HEK293 (cell line): ENCODE measurements around the gene TP63.

ENCODE experiments used
- CTCF ChIA-PET: fragments of 350-600 bp; formaldehyde crosslinking; extraction: SDS; loops from one replicate; lab custom pipeline; 2021; ENCODE audit warnings: antibody characterized with exemption; lab: Yijun Ruan, JAX
- POLR2A ChIA-PET: fragments of 300-600 bp; formaldehyde crosslinking; extraction: SDS; loops from one replicate; lab custom pipeline; 2020; ENCODE audit warnings: antibody characterized with exemption, inconsistent platforms; lab: Yijun Ruan, JAX
- H3K27ac ChIP-seq: fragments of 200-500 bp; sonication (Bioruptor generic); 2 replicates; pipeline ENCODE4 v1.5.1; 2014; ENCODE audit warnings: low read depth, low read length, control low read depth, inconsistent platforms; ENCODE audit errors: extremely low read depth
- H3K36me3 ChIP-seq, 2 experiments: fragments of 200-500 bp in 1 of 2; sonication (Bioruptor generic) in 1 of 2; 1 replicate in 1 of 2; 2 replicates in 1 of 2; pipeline ENCODE4 v1.5.1; 2014 to 2017; ENCODE audit warnings: inconsistent platforms in 2 of 2, low read length in 2 of 2; ENCODE audit not compliant: control insufficient read depth in 2 of 2, insufficient read depth in 1 of 2
- H3K4me1 ChIP-seq: fragments of 200-500 bp; sonication (Bioruptor generic); 2 replicates; pipeline ENCODE4 v1.5.1; 2014; ENCODE audit warnings: mild to moderate bottlenecking, low read length, inconsistent platforms; ENCODE audit not compliant: control insufficient read depth, insufficient read depth
- H3K4me3 ChIP-seq: 2 replicates; pipeline ENCODE4 v1.5.1; 2011; ENCODE audit warnings: low read depth, mild to moderate bottlenecking, control low read depth, low read length, moderate library complexity
- H3K9me3 ChIP-seq: fragments of 200-500 bp; sonication (Bioruptor generic); 2 replicates; pipeline ENCODE4 v1.5.1; 2014; ENCODE audit warnings: low read depth, low read length, inconsistent platforms; ENCODE audit not compliant: control insufficient read depth, insufficient read depth
- KLF8 ChIP-seq: fragments of 450-650 bp; formaldehyde crosslinking; IDR thresholded peaks from 2 replicates; pipeline ENCODE4 v1.5.1; 2016; ENCODE audit warnings: missing biosample characterization, missing genetic modification characterization
- MZF1 ChIP-seq: fragments of 450-650 bp; formaldehyde crosslinking; IDR thresholded peaks from 2 replicates; pipeline ENCODE4 v1.5.1; 2017; ENCODE audit warnings: missing biosample characterization, missing genetic modification characterization, borderline replicate concordance
- REST ChIP-seq: fragments of 450-650 bp; formaldehyde crosslinking; IDR thresholded peaks from 2 replicates; pipeline ENCODE4 v1.5.1; 2016; ENCODE audit warnings: missing biosample characterization, missing genetic modification characterization
- SETDB1 ChIP-seq: IDR thresholded peaks from one replicate; pipeline ENCODE4 v1.6.1; 2017; ENCODE audit warnings: mild to moderate bottlenecking, low read length, moderate library complexity, mixed read lengths; ENCODE audit not compliant: insufficient read length
- YY2 ChIP-seq: fragments of 450-650 bp; formaldehyde crosslinking; IDR thresholded peaks from 2 replicates; pipeline ENCODE4 v1.5.1; 2016; ENCODE audit warnings: missing biosample characterization, missing genetic modification characterization
- ZBTB44 ChIP-seq: fragments of 450-650 bp; IDR thresholded peaks from 2 replicates; pipeline ENCODE4 v1.5.1; 2018; ENCODE audit warnings: missing biosample characterization, mild to moderate bottlenecking, missing genetic modification characterization
- ZBTB48 ChIP-seq: fragments of 450-650 bp; formaldehyde crosslinking; IDR thresholded peaks from 2 replicates; pipeline ENCODE4 v1.5.1; 2016; ENCODE audit warnings: missing biosample characterization, missing genetic modification characterization
- ZFP37 ChIP-seq: fragments of 450-650 bp; formaldehyde crosslinking; IDR thresholded peaks from 2 replicates; pipeline ENCODE4 v1.5.1; 2016; ENCODE audit warnings: missing biosample characterization, missing genetic modification characterization
- ZNF2 ChIP-seq: fragments of 450-650 bp; formaldehyde crosslinking; IDR thresholded peaks from 2 replicates; pipeline ENCODE4 v1.5.1; 2016; ENCODE audit warnings: missing biosample characterization, missing genetic modification characterization
- ZNF596 ChIP-seq: fragments of 450-650 bp; IDR thresholded peaks from 2 replicates; pipeline ENCODE4 v1.5.0; 2018; ENCODE audit warnings: missing biosample characterization, mild to moderate bottlenecking, missing genetic modification characterization, moderate library complexity
- ZNF654 ChIP-seq: fragments of 450-650 bp; formaldehyde crosslinking; IDR thresholded peaks from 2 replicates; pipeline ENCODE4 v1.5.1; 2016; ENCODE audit warnings: low read depth, missing biosample characterization, missing genetic modification characterization
- ZNF768 ChIP-seq: fragments of 450-650 bp; formaldehyde crosslinking; IDR thresholded peaks from 2 replicates; pipeline ENCODE4 v1.5.1; 2018; ENCODE audit warnings: missing biosample characterization, mild to moderate bottlenecking, missing genetic modification characterization
- ZNF843 ChIP-seq: fragments of 450-650 bp; formaldehyde crosslinking; IDR thresholded peaks from 2 replicates; pipeline ENCODE4 v1.5.1; 2016; ENCODE audit warnings: missing biosample characterization, missing genetic modification characterization
- TF ChIP-seq, protein P1 (sequence below): fragments of 450-650 bp; formaldehyde crosslinking; IDR thresholded peaks from 2 replicates; pipeline ENCODE4 v1.5.1; 2016; ENCODE audit warnings: missing biosample characterization, missing genetic modification characterization, borderline replicate concordance
- TF ChIP-seq, protein P2 (sequence below): fragments of 450-650 bp; formaldehyde crosslinking; IDR thresholded peaks from 2 replicates; pipeline ENCODE4; 2016; ENCODE audit warnings: missing biosample characterization, missing genetic modification characterization
- TF ChIP-seq, protein P3 (sequence below): fragments of 450-650 bp; formaldehyde crosslinking; IDR thresholded peaks from 2 replicates; pipeline ENCODE4 v1.5.1; 2016; ENCODE audit warnings: missing biosample characterization, missing genetic modification characterization

TP63 gene

GRCh38 chr3:189868061-189868460 lies 236.9 kb downstream of the TP63 start (continued):
- TF ChIP-seq, protein P1, sequence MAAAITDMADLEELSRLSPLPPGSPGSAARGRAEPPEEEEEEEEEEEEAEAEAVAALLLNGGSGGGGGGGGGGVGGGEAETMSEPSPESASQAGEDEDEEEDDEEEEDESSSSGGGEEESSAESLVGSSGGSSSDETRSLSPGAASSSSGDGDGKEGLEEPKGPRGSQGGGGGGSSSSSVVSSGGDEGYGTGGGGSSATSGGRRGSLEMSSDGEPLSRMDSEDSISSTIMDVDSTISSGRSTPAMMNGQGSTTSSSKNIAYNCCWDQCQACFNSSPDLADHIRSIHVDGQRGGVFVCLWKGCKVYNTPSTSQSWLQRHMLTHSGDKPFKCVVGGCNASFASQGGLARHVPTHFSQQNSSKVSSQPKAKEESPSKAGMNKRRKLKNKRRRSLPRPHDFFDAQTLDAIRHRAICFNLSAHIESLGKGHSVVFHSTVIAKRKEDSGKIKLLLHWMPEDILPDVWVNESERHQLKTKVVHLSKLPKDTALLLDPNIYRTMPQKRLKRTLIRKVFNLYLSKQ (tag by site-specific recombination), result no peak

GRCh38 chr3:189869165-189869564 lies 238.0 kb downstream of the TP63 start:
- TF ChIP-seq YY2 (tag by site-specific recombination), result no peak
- TF ChIP-seq ZNF596 (tag by site-specific recombination), result no peak
- no peak for TF ChIP-seq ZBTB44
- TF ChIP-seq MZF1, result no peak
- TF ChIP-seq ZFP37 (tag by site-specific recombination), result no peak
- TF ChIP-seq KLF8 (tag by site-specific recombination), result no peak
- no peak for TF ChIP-seq ZNF654 (tag by site-specific recombination)
- TF ChIP-seq, protein P2, sequence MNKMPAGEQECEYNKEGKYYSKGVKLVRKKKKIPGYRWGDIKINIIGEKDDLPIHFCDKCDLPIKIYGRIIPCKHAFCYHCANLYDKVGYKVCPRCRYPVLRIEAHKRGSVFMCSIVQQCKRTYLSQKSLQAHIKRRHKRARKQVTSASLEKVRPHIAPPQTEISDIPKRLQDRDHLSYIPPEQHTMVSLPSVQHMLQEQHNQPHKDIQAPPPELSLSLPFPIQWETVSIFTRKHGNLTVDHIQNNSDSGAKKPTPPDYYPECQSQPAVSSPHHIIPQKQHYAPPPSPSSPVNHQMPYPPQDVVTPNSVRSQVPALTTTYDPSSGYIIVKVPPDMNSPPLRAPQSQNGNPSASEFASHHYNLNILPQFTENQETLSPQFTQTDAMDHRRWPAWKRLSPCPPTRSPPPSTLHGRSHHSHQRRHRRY (tag by site-specific recombination), result no peak
- no peak for TF ChIP-seq ZBTB48 (tag by site-specific recombination)
- no peak for TF ChIP-seq REST (tag by site-specific recombination)
- TF ChIP-seq ZNF843 (tag by site-specific recombination), result no peak
- no peak for TF ChIP-seq ZNF768
- TF ChIP-seq ZNF2 (tag by site-specific recombination), result no peak
- TF ChIP-seq, protein P3, sequence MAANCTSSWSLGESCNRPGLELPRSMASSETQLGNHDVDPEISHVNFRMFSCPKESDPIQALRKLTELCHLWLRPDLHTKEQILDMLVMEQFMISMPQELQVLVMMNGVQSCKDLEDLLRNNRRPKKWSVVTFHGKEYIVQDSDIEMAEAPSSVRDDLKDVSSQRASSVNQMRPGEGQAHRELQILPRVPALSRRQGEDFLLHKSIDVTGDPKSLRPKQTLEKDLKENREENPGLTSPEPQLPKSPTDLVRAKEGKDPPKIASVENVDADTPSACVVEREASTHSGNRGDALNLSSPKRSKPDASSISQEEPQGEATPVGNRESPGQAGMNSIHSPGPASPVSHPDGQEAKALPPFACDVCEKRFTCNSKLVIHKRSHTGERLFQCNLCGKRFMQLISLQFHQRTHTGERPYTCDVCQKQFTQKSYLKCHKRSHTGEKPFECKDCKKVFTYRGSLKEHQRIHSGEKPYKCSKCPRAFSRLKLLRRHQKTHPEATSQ (tag by site-specific recombination), result no peak
- no peak for TF ChIP-seq SETDB1
- H3K9me3 ChIP-seq, result no peaks in the 10 kb centered on the region
- no peak overlapping the region for H3K4me3 ChIP-seq
- POLR2A ChIA-PET, result no interaction called here
- H3K4me1 ChIP-seq, result no peaks in the 10 kb centered on the region
- no peak overlapping the region for H3K27ac ChIP-seq
- no peaks in the 10 kb centered on the region for H3K36me3 ChIP-seq
- CTCF ChIA-PET, result no interaction called here
